CD14-positive monocyte (primary cell): ENCODE results near the gene SMG6. TPM values are rescaled to one million over a fixed set of nuclear protein-coding genes. Genes with fewer than 3 reads are reported as not detected.

Experiments used
- DNase-seq, 3 donors: peaks; one replicate each; pipeline ENCODE4 v3.0.0-alpha.2; 2011 to 2022
- H2AFZ ChIP-seq: 2 replicates; pipeline ENCODE4 v1.6.0; 2012; ENCODE audit warnings: mild to moderate bottlenecking, low read depth, low read length, inconsistent platforms; ENCODE audit not compliant: insufficient read depth, poor library complexity, severe bottlenecking
- H3K27ac ChIP-seq, 2 donors: 1 replicate in 1 of 2; 2 replicates in 1 of 2; pipeline ENCODE4 v1.5.1; 2012 to 2013; ENCODE audit warnings: low read length in 2 of 2, control low read depth in 1 of 2, inconsistent platforms in 1 of 2, low read depth in 1 of 2, mild to moderate bottlenecking in 1 of 2
- H3K27me3 ChIP-seq, 2 donors: one replicate each; pipeline versions ENCODE4 v1.6.0 to v1.6.1; 2011 to 2013; ENCODE audit warnings: low read length in 2 of 2; ENCODE audit not compliant: control insufficient read depth in 2 of 2, insufficient read depth in 2 of 2
- H3K36me3 ChIP-seq, 2 donors: replicated peaks in 1 of 2; 1 replicate in 1 of 2; 2 replicates in 1 of 2; pipeline versions ENCODE4 v1.5.1 to v1.6.1; 2012 to 2013; ENCODE audit warnings: low read length in 2 of 2, control low read depth in 1 of 2, inconsistent platforms in 1 of 2, mild to moderate bottlenecking in 1 of 2; ENCODE audit not compliant: insufficient read depth in 2 of 2, control insufficient read depth in 1 of 2
- H3K4me1 ChIP-seq, 2 donors: 1 replicate in 1 of 2; 2 replicates in 1 of 2; pipeline versions ENCODE4 v1.5.1 to v1.6.1; 2012 to 2013; ENCODE audit warnings: low read length in 2 of 2, control low read depth in 1 of 2, inconsistent platforms in 1 of 2, mild to moderate bottlenecking in 1 of 2, moderate library complexity in 1 of 2; ENCODE audit not compliant: insufficient read depth in 2 of 2, control insufficient read depth in 1 of 2
- H3K4me2 ChIP-seq: replicated peaks from 2 replicates; pipeline ENCODE3; 2012; ENCODE audit warnings: low read length, moderate library complexity, mild to moderate bottlenecking; ENCODE audit not compliant: poor library complexity, severe bottlenecking; ENCODE audit errors: extremely low read depth
- H3K4me3 ChIP-seq, 3 experiments: fragments of 200-600 bp in 1 of 3; sonication (generic) in 1 of 3; replicated peaks in 1 of 3; 1 replicate in 2 of 3; 2 replicates in 1 of 3; pipeline ENCODE4 v1.5.1; 2011 to 2013; ENCODE audit warnings: low read length in 3 of 3, mild to moderate bottlenecking in 3 of 3, control low read depth in 2 of 3, low read depth in 2 of 3, inconsistent platforms in 1 of 3, moderate library complexity in 1 of 3
- H3K79me2 ChIP-seq: 2 replicates; pipeline ENCODE4 v1.6.0; 2012; ENCODE audit warnings: mild to moderate bottlenecking, control low read depth, inconsistent platforms, low read length, moderate library complexity; ENCODE audit not compliant: insufficient read depth
- H3K9ac ChIP-seq: 2 replicates; pipeline ENCODE4 v1.6.0; 2017; ENCODE audit warnings: low read length, mild to moderate bottlenecking; ENCODE audit not compliant: insufficient read depth, poor library complexity, severe bottlenecking
- H3K9me3 ChIP-seq, 2 donors: replicated peaks in 1 of 2; 1 replicate in 1 of 2; 2 replicates in 1 of 2; pipeline versions ENCODE4 v1.5.1 to v1.6.1; 2012 to 2013; ENCODE audit warnings: low read length in 2 of 2, control low read depth in 1 of 2; ENCODE audit not compliant: control insufficient read depth in 1 of 2, insufficient read depth in 1 of 2
- H4K20me1 ChIP-seq: 2 replicates; pipeline ENCODE4 v1.6.0; 2012; ENCODE audit warnings: mild to moderate bottlenecking, low read length, control low read depth, moderate library complexity; ENCODE audit not compliant: insufficient read depth
- H3K27ac Mint-ChIP-seq, 7 donors: one replicate each; pipeline ENCODE4 v1.8.0; 2020; ENCODE audit warnings: mild to moderate bottlenecking in 7 of 7, mixed read lengths in 7 of 7, moderate library complexity in 6 of 7, inconsistent platforms in 2 of 7
- H3K27me3 Mint-ChIP-seq, 3 donors: one replicate each; pipeline ENCODE4 v1.8.0; 2021 to 2022; ENCODE audit warnings: low read depth in 3 of 3, mild to moderate bottlenecking in 3 of 3, mixed read lengths in 3 of 3, moderate library complexity in 3 of 3, inconsistent platforms in 1 of 3
- H3K36me3 Mint-ChIP-seq, 2 donors: one replicate each; pipeline ENCODE4 v1.8.0; 2020; ENCODE audit warnings: mixed read lengths in 2 of 2, inconsistent platforms in 1 of 2, mild to moderate bottlenecking in 1 of 2
- H3K4me1 Mint-ChIP-seq: one replicate; pipeline ENCODE4 v1.8.0; 2020; ENCODE audit warnings: mild to moderate bottlenecking, mixed read lengths
- H3K4me3 Mint-ChIP-seq, 2 donors: one replicate each; pipeline ENCODE4 v1.8.0; 2020; ENCODE audit warnings: mild to moderate bottlenecking in 2 of 2, mixed read lengths in 2 of 2, moderate library complexity in 1 of 2
- H3K9me3 Mint-ChIP-seq, 7 donors: one replicate each; pipeline ENCODE4 v1.8.0; 2020 to 2022; ENCODE audit warnings: mixed read lengths in 7 of 7, mild to moderate bottlenecking in 6 of 7, moderate library complexity in 6 of 7, inconsistent platforms in 2 of 7
- CTCF ChIP-seq: fragments of 200-600 bp; IDR thresholded peaks from one replicate; pipeline ENCODE4 v1.8.0; 2022; ENCODE audit warnings: antibody characterized with exemption, mild to moderate bottlenecking
- WGBS: methylation state at CpG from one replicate; pipeline ENCODE4 v1.1.5; 2013; ENCODE audit warnings: missing lambda C conversion rate; ENCODE audit not compliant: insufficient coverage; 5-methylcytosine and 5-hydroxymethylcytosine counted together
- intact Hi-C, 2 donors: fragments of 100-400 bp; cut with micrococcal nuclease; formaldehyde crosslinking; loops; one replicate each; pipeline versions ENCODE4 v1.15.0 to v1.15.1; 2023
- polyA plus RNA-seq, 3 donors: library from polyadenylated mRNA; depleted of rRNA in 1 of 3; unstranded in 2 of 3; stranded (reverse) in 1 of 3; fragments of 300-500 nt in 2 of 3; fragments of >200 nt in 1 of 3; fragmentation: Illumina TruSeq in 2 of 3; gene quantifications; 1 replicate in 2 of 3; 2 replicates in 1 of 3; pipeline ENCODE4 v1.2.3, GENCODE V29; 2012 to 2021

The SMG6 gene
- polyA plus RNA-seq, 3 donors, result 0.67 to 7.1 (median 1.1) TPM

DNA sequence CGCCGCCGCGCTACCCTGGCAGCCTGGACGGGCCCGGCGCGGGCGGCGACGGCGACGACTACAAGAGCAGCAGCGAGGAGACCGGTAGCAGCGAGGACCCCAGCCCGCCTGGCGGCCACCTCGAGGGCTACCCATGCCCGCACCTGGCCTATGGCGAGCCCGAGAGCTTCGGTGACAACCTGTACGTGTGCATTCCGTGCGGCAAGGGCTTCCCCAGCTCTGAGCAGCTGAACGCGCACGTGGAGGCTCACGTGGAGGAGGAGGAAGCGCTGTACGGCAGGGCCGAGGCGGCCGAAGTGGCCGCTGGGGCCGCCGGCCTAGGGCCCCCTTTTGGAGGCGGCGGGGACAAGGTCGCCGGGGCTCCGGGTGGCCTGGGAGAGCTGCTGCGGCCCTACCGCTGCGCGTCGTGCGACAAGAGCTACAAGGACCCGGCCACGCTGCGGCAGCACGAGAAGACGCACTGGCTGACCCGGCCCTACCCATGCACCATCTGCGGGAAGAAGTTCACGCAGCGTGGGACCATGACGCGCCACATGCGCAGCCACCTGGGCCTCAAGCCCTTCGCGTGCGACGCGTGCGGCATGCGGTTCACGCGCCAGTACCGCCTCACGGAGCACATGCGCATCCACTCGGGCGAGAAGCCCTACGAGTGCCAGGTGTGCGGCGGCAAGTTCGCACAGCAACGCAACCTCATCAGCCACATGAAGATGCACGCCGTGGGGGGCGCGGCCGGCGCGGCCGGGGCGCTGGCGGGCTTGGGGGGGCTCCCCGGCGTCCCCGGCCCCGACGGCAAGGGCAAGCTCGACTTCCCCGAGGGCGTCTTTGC lies 245.6 kb downstream of the SMG6 start:
- no peaks in the 10 kb centered on the region for H3K79me2 ChIP-seq
- H3K9me3 ChIP-seq, result peaks cover 0 to 3% of the 10 kb centered on the region in 2 donors
- no peak overlapping the region for H3K27ac ChIP-seq
- no peak overlapping the region for H2AFZ ChIP-seq
- no peak for TF ChIP-seq CTCF
- peaks cover 31 to 74% (median 40%) of the 10 kb centered on the region in 3 donors for H3K27me3 Mint-ChIP-seq
- H3K9ac ChIP-seq, result peak overlapping the region; percentile 53
- intact Hi-C loops, result loop anchor here (2.0 to 10.0 kb wide), 4 partner anchors 29 to 99 kb away; no protein-coding TSS in a partner anchor
- H3K36me3 ChIP-seq, result peaks cover 7 to 14% of the 10 kb centered on the region in 2 donors
- peak in 2 of 3 donors; percentile 47 to 51 for DNase-seq
- H3K4me1 ChIP-seq, result peaks cover 43 to 76% of the 10 kb centered on the region in 2 donors
- peak overlapping the region; percentile 85 for H3K4me2 ChIP-seq
- peaks cover 14% of the 10 kb centered on the region for H4K20me1 ChIP-seq
- WGBS, result 28% methylated on average over 98 of the region's 98 CpGs
- peaks cover 23 to 29% of the 10 kb centered on the region in 2 donors for H3K36me3 Mint-ChIP-seq
- H3K4me1 Mint-ChIP-seq, result peaks cover 35% of the 10 kb centered on the region
- H3K9me3 Mint-ChIP-seq, result peaks cover 0 to 11% (median 5%) of the 10 kb centered on the region in 7 donors
- H3K4me3 Mint-ChIP-seq, result peak overlapping the region; percentile 68 to 72
- peak overlapping the region in 1 of 3 experiments; percentile 76 for H3K4me3 ChIP-seq
- peaks cover 27 to 40% of the 10 kb centered on the region in 2 donors for H3K27me3 ChIP-seq
- H3K27ac Mint-ChIP-seq, result no peak overlapping the region

GRCh38 chr17:2057175-2057759 lies 246.3 kb downstream of the SMG6 start:
- H3K27me3 Mint-ChIP-seq, result peaks cover 32 to 75% (median 39%) of the 10 kb centered on the region in 3 donors
- DNase-seq, result no peak
- 5% methylated on average over 81 of the region's 81 CpGs for WGBS
- Histone ChIP-seq H4K20me1 (peaks cover 14% of the 10 kb centered on the region), H3K4me1 (peaks cover 43 to 76% of the 10 kb centered on the region in 2 donors), H3K9me3 (peaks cover 0 to 3% of the 10 kb centered on the region in 2 donors), H3K9ac (peak overlapping the region; percentile 53), H3K36me3 (peaks cover 7 to 12% of the 10 kb centered on the region in 2 donors), H3K4me2 (peak overlapping the region; percentile 85), H2AFZ (no peak overlapping the region), H3K27me3 (peaks cover 28 to 43% of the 10 kb centered on the region in 2 donors), H3K27ac (no peak overlapping the region), H3K4me3 (peak overlapping the region in 1 of 3 experiments; percentile 76), H3K79me2 (no peaks in the 10 kb centered on the region)
- intact Hi-C loops, result loop anchor here (5.0 to 10.0 kb wide), 3 partner anchors 65 to 100 kb away; no protein-coding TSS in a partner anchor
- TF ChIP-seq CTCF, result no peak
- peaks cover 0 to 13% (median 5%) of the 10 kb centered on the region in 7 donors for H3K9me3 Mint-ChIP-seq
- no peak overlapping the region for H3K4me3 Mint-ChIP-seq
- H3K4me1 Mint-ChIP-seq, result peaks cover 36% of the 10 kb centered on the region
- H3K27ac Mint-ChIP-seq, result no peak overlapping the region
- peaks cover 16 to 23% of the 10 kb centered on the region in 2 donors for H3K36me3 Mint-ChIP-seq
